PFSK-1 (cell line): ENCODE results near the gene ZC3H18.

Source experiments
- FOXP2 ChIP-seq: optimal IDR thresholded peaks from 2 replicates; pipeline ENCODE3; 2011; ENCODE audit warnings: borderline replicate concordance, control low read depth, inconsistent platforms; ENCODE audit not compliant: insufficient read depth; ENCODE audit errors: extremely low read length, extremely low read depth
- POLR2AphosphoS5 ChIP-seq: IDR thresholded peaks from 2 replicates; pipeline ENCODE4 v1.6.1; 2012; ENCODE audit warnings: low read depth, mild to moderate bottlenecking, control low read depth, low read length, moderate library complexity
- TAF1 ChIP-seq: IDR thresholded peaks from 2 replicates; pipeline ENCODE4 v1.6.1; 2012; ENCODE audit warnings: low read length, control low read depth, borderline replicate concordance; ENCODE audit not compliant: insufficient read depth
- TF ChIP-seq, protein P1 (sequence below), 2 experiments: IDR thresholded peaks; 2 replicates each; pipeline versions ENCODE4 v1.6.1 to v1.8.0; 2011 to 2012; ENCODE audit warnings: low read depth in 2 of 2, low read length in 2 of 2, control low read depth in 1 of 2, inconsistent platforms in 1 of 2, mild to moderate bottlenecking in 1 of 2, moderate library complexity in 1 of 2; ENCODE audit not compliant: insufficient read depth in 1 of 2

DNA sequence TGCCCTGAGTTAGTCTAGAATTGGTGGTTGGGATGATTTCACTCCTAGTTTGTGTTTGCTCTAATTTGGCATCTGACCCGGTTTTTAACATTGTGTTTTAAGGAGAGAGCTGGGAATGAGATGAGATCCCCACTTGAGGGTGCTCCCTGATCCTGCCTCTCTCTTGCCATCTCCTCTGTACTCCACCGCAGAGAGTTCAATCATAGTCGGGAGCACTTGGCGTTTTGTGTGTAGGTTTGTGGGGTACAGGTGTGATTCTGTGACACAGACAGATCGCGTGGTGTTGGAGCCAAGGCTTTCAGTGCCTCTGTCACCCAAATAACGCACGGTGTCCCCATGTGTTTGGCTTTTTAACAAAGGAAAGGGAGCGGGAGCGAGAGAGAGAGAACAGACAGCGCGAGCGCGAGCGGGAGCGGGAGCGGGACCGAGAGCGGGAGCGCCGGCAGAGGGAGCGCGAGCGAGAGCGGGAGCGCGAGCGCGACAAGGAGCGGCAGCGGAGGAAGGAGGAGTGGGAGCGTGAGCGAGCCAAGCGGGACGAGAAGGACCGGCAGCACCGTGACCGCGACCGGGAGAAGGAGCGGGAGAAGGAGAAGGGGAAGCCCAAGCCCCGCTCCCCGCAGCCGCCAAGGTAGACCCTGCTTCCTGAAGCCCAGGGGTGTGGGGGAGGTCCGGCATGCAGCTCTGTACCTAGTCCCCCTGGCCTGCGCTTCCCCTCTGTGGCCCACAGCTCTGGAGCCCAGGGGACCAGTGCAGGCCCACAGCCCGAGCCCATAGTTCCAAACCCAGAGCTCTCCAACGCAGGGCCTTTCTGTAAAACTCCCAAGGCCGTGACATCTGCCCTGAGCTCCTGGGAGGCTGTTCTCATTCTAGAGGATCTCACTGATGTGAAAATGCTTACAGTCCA is 41.0 kb downstream of the ZC3H18 start:
- TF ChIP-seq TAF1 = no peak
- TF ChIP-seq POLR2AphosphoS5 = no peak
- TF ChIP-seq, protein P1, sequence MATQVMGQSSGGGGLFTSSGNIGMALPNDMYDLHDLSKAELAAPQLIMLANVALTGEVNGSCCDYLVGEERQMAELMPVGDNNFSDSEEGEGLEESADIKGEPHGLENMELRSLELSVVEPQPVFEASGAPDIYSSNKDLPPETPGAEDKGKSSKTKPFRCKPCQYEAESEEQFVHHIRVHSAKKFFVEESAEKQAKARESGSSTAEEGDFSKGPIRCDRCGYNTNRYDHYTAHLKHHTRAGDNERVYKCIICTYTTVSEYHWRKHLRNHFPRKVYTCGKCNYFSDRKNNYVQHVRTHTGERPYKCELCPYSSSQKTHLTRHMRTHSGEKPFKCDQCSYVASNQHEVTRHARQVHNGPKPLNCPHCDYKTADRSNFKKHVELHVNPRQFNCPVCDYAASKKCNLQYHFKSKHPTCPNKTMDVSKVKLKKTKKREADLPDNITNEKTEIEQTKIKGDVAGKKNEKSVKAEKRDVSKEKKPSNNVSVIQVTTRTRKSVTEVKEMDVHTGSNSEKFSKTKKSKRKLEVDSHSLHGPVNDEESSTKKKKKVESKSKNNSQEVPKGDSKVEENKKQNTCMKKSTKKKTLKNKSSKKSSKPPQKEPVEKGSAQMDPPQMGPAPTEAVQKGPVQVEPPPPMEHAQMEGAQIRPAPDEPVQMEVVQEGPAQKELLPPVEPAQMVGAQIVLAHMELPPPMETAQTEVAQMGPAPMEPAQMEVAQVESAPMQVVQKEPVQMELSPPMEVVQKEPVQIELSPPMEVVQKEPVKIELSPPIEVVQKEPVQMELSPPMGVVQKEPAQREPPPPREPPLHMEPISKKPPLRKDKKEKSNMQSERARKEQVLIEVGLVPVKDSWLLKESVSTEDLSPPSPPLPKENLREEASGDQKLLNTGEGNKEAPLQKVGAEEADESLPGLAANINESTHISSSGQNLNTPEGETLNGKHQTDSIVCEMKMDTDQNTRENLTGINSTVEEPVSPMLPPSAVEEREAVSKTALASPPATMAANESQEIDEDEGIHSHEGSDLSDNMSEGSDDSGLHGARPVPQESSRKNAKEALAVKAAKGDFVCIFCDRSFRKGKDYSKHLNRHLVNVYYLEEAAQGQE (IDR thresholded peaks at IDR 0.05; ENCODE audit: insufficient read depth in 1 of 2, low read depth in 2 of 2, low read length in 2 of 2) = no peak
- no peak for TF ChIP-seq FOXP2
